Kidney (tissue), 14 donors: ENCODE data around the gene NTSR1. TPM values are rescaled to one million over a fixed set of nuclear protein-coding genes. Genes with fewer than 3 reads are reported as not detected.

Source experiments
- DNase-seq, 5 donors: peaks; one replicate each; pipeline ENCODE4 v3.0.0-alpha.2; 2013 to 2020
- FAIRE-seq: peaks from 2 replicates; lab custom pipeline; 2012; peaks lifted over from hg19 to GRCh38; lab: Jason Lieb, UNC
- H3K27ac ChIP-seq, 2 donors: one replicate each; pipeline ENCODE4 v1.7.0; 2013; ENCODE audit warnings: low read depth in 2 of 2, low read length in 2 of 2, inconsistent platforms in 1 of 2
- H3K27me3 ChIP-seq: one replicate; pipeline ENCODE4 v1.7.1; 2013; ENCODE audit warnings: low read length, inconsistent platforms; ENCODE audit not compliant: control insufficient read depth, insufficient read depth
- H3K36me3 ChIP-seq, 3 donors: one replicate each; pipeline versions ENCODE4 v1.7.0 to v1.7.1; 2013; ENCODE audit warnings: low read length in 3 of 3, control low read depth in 1 of 3, inconsistent platforms in 1 of 3; ENCODE audit not compliant: insufficient read depth in 3 of 3, control insufficient read depth in 2 of 3
- H3K4me1 ChIP-seq, 3 donors: one replicate each; pipeline versions ENCODE4 v1.7.0 to v1.7.1; 2013; ENCODE audit warnings: low read length in 3 of 3, inconsistent platforms in 1 of 3, low read depth in 1 of 3; ENCODE audit not compliant: control insufficient read depth in 2 of 3, insufficient read depth in 2 of 3
- H3K4me3 ChIP-seq, 3 donors: one replicate each; pipeline versions ENCODE4 v1.7.0 to v1.8.1; 2013; ENCODE audit warnings: low read length in 3 of 3, control low read depth in 1 of 3, inconsistent platforms in 1 of 3
- H3K9ac ChIP-seq, 3 donors: one replicate each; pipeline versions ENCODE4 v1.7.0 to v1.7.1; 2013; ENCODE audit warnings: low read length in 3 of 3, control low read depth in 1 of 3, inconsistent platforms in 1 of 3
- H3K9me3 ChIP-seq, 3 donors: one replicate each; pipeline versions ENCODE4 v1.7.0 to v1.7.1; 2013; ENCODE audit warnings: low read length in 3 of 3, control low read depth in 1 of 3, inconsistent platforms in 1 of 3; ENCODE audit not compliant: control insufficient read depth in 2 of 3, insufficient read depth in 1 of 3
- intact Hi-C: fragments of 100-400 bp; cut with DNase I; formaldehyde crosslinking; loops from one replicate; pipeline ENCODE4 v1.11.1; 2022
- polyA plus RNA-seq: library from polyadenylated mRNA; stranded (reverse); fragments of 350-450 nt; fragmentation: Illumina TruSeq; extraction: RNeasy Lipid Tissue Mini Kit (QIAGEN cat#74804); gene quantifications from one replicate; pipeline ENCODE4 v1.2.3, GENCODE V29; 2014; ENCODE audit warnings: low read depth, low replicate concordance; ENCODE audit not compliant: insufficient read depth
- total RNA-seq: library from RNA; stranded (reverse); fragmentation: NEBNext Ultra II Directional; extraction: Animal tissue kit (Norgen Biotek cat#: 25700); gene quantifications from one replicate; pipeline ENCODE4 v1.2.1, GENCODE V29; 2021
- TF ChIP-seq, protein P1 (sequence below): IDR thresholded peaks from 3 replicates; pipeline ENCODE4 v1.5.1; 2012; ENCODE audit warnings: mild to moderate bottlenecking, moderate library complexity, borderline replicate concordance; ENCODE audit not compliant: insufficient read depth; ENCODE audit errors: extremely low read depth
- donor health status: control.
- donor health status: control.
- donor health status: control.
- donor health status: control.
- donor health status: control.
- donor health status: DM: yes; HTN: yes; CAD: no.
- donor health status: Normal renal cell carcinoma (clear cell type).

The NTSR1 gene
- total and polyA plus RNA-seq, 2 donors from 2014 or later: 0.09 TPM; not detected in 1

DNA sequence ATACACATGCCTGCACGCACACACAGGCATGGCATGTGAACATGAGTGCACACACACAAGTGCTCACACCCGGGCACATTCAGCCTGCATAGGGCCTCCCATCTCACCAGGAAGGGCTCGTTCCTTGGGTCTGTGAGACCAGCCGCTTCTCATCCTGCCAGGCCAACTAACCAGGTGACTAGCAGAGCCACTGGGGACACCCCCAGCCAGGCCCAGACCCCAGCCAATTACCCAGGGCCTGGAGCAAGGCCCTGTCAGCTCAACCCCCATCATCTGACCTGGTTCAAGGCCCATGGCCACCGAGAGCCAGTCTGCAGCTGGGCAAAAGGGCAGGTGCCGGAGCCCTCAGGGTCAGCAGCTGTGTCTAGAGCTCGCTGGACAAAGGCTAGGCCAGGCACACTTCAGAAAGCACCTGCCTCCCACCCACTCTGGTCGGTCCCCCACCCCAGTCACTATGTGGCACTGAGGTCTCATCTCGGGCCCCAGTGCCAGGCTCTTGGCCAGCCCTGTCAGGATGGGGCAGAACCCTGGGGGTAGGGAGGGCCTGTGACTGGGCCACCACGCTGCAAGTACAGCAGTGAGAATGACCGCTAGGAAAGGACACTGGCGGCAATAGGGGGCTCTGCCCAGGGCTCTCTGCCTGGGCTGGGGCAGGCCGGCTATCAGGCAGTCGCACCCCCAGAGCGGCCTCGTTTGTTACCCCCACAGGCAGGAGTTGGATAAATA, 60.9 kb downstream of the NTSR1 start:
- Histone ChIP-seq H3K4me3 (no peak overlapping the region), H3K4me1 (peaks cover 0 to 37% (median 3%) of the 10 kb centered on the region in 3 donors), H3K27ac (no peak overlapping the region), H3K27me3 (no peaks in the 10 kb centered on the region), H3K9me3 (no peaks in the 10 kb centered on the region), H3K36me3 (no peaks in the 10 kb centered on the region), H3K9ac (no peak overlapping the region)
- peak in 1 of 5 donors; percentile 59 for DNase-seq
- intact Hi-C loops: no loop called here
- no peak for FAIRE-seq
- TF ChIP-seq, protein P1, sequence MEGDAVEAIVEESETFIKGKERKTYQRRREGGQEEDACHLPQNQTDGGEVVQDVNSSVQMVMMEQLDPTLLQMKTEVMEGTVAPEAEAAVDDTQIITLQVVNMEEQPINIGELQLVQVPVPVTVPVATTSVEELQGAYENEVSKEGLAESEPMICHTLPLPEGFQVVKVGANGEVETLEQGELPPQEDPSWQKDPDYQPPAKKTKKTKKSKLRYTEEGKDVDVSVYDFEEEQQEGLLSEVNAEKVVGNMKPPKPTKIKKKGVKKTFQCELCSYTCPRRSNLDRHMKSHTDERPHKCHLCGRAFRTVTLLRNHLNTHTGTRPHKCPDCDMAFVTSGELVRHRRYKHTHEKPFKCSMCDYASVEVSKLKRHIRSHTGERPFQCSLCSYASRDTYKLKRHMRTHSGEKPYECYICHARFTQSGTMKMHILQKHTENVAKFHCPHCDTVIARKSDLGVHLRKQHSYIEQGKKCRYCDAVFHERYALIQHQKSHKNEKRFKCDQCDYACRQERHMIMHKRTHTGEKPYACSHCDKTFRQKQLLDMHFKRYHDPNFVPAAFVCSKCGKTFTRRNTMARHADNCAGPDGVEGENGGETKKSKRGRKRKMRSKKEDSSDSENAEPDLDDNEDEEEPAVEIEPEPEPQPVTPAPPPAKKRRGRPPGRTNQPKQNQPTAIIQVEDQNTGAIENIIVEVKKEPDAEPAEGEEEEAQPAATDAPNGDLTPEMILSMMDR: no peak

DNA sequence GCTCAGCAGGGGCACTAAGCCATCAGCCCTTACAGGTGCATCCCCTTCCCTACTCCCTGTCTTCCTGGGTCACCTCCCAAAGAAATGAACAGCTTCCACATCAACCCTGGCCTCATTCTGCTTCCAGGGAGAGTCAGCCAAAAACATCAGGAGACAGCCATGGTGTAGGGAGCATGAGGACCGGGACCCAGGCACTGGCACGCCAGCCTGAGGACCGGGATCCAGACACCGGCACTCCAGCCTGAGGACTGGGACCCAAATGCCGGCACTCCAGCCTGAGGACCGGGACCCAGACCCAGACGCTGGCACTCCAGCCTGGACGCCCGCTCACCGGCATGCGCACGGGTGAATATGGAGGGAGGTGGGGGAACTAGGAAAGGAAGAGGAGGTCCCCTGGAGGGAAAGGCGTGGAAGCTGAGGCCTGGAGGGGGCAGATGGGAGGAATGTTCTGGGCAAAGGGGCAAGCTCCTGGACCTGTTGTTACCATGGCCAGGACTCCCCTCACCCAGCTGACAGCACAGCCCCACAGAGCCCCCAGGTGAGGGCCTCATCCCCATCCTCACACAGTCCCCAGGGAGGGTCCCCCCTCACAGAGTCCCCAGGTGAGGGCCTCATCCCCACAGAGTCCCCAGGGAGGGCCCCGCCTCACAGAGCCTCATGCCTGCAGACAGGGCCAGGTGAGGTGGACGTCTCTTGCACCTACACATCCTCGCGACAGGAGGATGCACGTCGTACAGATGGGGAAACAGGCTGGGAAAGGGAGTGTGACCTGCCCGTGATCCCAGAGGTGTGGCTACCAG, 61.7 kb downstream of the NTSR1 start:
- intact Hi-C loops: no loop called here

DNA sequence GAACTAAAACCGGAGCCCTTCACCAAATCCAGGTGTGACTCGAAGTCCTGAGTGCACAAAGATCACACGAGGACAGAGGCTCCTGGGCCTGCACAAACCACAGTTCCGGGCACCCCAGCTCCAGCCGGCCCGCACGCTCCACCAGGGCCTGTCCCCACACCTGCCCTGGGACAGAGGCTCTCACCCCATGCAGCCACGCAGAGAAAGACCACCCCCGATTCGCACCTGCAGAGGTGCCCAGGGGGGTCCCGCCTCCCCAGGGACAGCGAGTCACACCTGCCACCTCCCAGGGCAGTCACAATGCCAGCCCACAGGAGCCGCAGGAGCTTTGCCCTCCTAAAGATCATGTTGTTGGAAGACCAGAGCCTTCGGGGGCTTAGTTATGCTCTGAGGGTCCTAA, 62.3 kb downstream of the NTSR1 start:
- H3K27ac ChIP-seq: no peak overlapping the region
- peaks cover 0 to 35% (median 3%) of the 10 kb centered on the region in 3 donors for H3K4me1 ChIP-seq
- peak in 1 of 5 donors; percentile 61 for DNase-seq
- H3K9me3 ChIP-seq: no peaks in the 10 kb centered on the region
- FAIRE-seq: no peak
- H3K4me3 ChIP-seq: no peak overlapping the region
- no peak overlapping the region for H3K9ac ChIP-seq
- no peaks in the 10 kb centered on the region for H3K36me3 ChIP-seq
- intact Hi-C loops: no loop called here
- no peaks in the 10 kb centered on the region for H3K27me3 ChIP-seq
- TF ChIP-seq, protein P1: no peak

More for the DNA sequence above, 61.7 kb downstream of the NTSR1 start:
- DNase-seq (peak in 1 of 5 donors; percentile 61), FAIRE-seq (no peak)
- no peaks in the 10 kb centered on the region for H3K9me3 ChIP-seq
- no peaks in the 10 kb centered on the region for H3K27me3 ChIP-seq
- peaks cover 0 to 39% (median 3%) of the 10 kb centered on the region in 3 donors for H3K4me1 ChIP-seq
- no peak overlapping the region for H3K9ac ChIP-seq
- no peaks in the 10 kb centered on the region for H3K36me3 ChIP-seq
- TF ChIP-seq, protein P1: no peak
- no peak overlapping the region for H3K27ac ChIP-seq
- H3K4me3 ChIP-seq: no peak overlapping the region
